Ishikawa (cell line): ENCODE measurements around the gene GDF3.

Source experiments
- CEBPB ChIP-seq: IDR thresholded peaks from 2 replicates; pipeline ENCODE4 v1.6.1; 2012
- CREB1 ChIP-seq: IDR thresholded peaks from 2 replicates; pipeline ENCODE4 v1.6.1; 2012; ENCODE audit warnings: low read depth
- EGR1 ChIP-seq: IDR thresholded peaks from 2 replicates; pipeline ENCODE4 v1.6.1; 2012
- EP300 ChIP-seq: IDR thresholded peaks from 2 replicates; pipeline ENCODE4 v1.6.1; 2012; ENCODE audit warnings: borderline replicate concordance
- FOXM1 ChIP-seq: IDR thresholded peaks from 2 replicates; pipeline ENCODE4 v1.6.1; 2012; ENCODE audit warnings: low read depth, borderline replicate concordance
- MAX ChIP-seq: IDR thresholded peaks from 2 replicates; pipeline ENCODE4 v1.6.1; 2012
- NFIC ChIP-seq: IDR thresholded peaks from 2 replicates; pipeline ENCODE4 v1.6.1; 2012
- RAD21 ChIP-seq: IDR thresholded peaks from 2 replicates; pipeline ENCODE4 v1.6.1; 2012; ENCODE audit warnings: low read depth
- TAF1 ChIP-seq: IDR thresholded peaks from 2 replicates; pipeline ENCODE4 v1.6.1; 2012; ENCODE audit warnings: low read depth, mild to moderate bottlenecking
- TCF12 ChIP-seq: IDR thresholded peaks from 2 replicates; pipeline ENCODE4 v1.6.1; 2012; ENCODE audit warnings: low read depth
- TEAD4 ChIP-seq: IDR thresholded peaks from 2 replicates; pipeline ENCODE4 v1.6.1; 2012
- YY1 ChIP-seq: IDR thresholded peaks from 2 replicates; pipeline ENCODE4 v1.6.1; 2012; ENCODE audit warnings: low read depth
- ZBTB7A ChIP-seq: IDR thresholded peaks from 2 replicates; pipeline ENCODE4 v1.6.1; 2012; ENCODE audit warnings: low read depth
- TF ChIP-seq, protein P1 (sequence below): IDR thresholded peaks from 2 replicates; pipeline ENCODE4 v1.6.1; 2012; ENCODE audit warnings: low read depth, mild to moderate bottlenecking
- TF ChIP-seq, protein P2 (sequence below): IDR thresholded peaks from 2 replicates; pipeline ENCODE4 v1.6.1; 2012

GDF3 gene

DNA sequence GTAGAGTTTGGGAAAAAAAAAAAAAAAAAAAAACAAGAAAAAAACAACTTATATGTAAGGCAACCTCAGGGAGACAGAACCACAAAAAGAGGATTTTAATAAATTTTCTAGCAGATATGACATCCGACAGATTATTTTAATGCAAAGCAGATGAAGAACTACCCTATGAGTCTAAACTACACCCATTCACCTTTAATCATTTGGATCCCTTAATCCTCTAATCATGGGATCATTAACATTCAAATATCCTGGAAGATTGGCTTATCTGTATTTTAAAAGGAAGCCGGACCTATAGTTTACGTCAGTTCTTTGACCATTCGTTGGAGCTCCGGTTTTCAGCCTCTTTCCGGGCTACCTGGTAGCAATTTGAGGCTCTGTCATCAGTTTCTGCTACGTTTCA, 15.6 kb upstream of the GDF3 start, which contains the start of gene DPPA3:
DPPA3 (plus strand) TSS at position 301 of the 400 bp plus-strand sequence. CDS start 138 bp downstream, outside the sequence.
- no peak for TF ChIP-seq EGR1
- TF ChIP-seq, protein P1, sequence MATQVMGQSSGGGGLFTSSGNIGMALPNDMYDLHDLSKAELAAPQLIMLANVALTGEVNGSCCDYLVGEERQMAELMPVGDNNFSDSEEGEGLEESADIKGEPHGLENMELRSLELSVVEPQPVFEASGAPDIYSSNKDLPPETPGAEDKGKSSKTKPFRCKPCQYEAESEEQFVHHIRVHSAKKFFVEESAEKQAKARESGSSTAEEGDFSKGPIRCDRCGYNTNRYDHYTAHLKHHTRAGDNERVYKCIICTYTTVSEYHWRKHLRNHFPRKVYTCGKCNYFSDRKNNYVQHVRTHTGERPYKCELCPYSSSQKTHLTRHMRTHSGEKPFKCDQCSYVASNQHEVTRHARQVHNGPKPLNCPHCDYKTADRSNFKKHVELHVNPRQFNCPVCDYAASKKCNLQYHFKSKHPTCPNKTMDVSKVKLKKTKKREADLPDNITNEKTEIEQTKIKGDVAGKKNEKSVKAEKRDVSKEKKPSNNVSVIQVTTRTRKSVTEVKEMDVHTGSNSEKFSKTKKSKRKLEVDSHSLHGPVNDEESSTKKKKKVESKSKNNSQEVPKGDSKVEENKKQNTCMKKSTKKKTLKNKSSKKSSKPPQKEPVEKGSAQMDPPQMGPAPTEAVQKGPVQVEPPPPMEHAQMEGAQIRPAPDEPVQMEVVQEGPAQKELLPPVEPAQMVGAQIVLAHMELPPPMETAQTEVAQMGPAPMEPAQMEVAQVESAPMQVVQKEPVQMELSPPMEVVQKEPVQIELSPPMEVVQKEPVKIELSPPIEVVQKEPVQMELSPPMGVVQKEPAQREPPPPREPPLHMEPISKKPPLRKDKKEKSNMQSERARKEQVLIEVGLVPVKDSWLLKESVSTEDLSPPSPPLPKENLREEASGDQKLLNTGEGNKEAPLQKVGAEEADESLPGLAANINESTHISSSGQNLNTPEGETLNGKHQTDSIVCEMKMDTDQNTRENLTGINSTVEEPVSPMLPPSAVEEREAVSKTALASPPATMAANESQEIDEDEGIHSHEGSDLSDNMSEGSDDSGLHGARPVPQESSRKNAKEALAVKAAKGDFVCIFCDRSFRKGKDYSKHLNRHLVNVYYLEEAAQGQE: no peak
- no peak for TF ChIP-seq TEAD4
- TF ChIP-seq EP300: no peak
- no peak for TF ChIP-seq CEBPB
- no peak for TF ChIP-seq CREB1
- TF ChIP-seq FOXM1: no peak
- TF ChIP-seq, protein P2, sequence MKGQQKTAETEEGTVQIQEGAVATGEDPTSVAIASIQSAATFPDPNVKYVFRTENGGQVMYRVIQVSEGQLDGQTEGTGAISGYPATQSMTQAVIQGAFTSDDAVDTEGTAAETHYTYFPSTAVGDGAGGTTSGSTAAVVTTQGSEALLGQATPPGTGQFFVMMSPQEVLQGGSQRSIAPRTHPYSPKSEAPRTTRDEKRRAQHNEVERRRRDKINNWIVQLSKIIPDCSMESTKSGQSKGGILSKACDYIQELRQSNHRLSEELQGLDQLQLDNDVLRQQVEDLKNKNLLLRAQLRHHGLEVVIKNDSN: no peak
- TF ChIP-seq TCF12: no peak
- TF ChIP-seq NFIC: no peak
- no peak for TF ChIP-seq RAD21
- TF ChIP-seq MAX: no peak
- no peak for TF ChIP-seq YY1
- TF ChIP-seq TAF1: no peak

DNA sequence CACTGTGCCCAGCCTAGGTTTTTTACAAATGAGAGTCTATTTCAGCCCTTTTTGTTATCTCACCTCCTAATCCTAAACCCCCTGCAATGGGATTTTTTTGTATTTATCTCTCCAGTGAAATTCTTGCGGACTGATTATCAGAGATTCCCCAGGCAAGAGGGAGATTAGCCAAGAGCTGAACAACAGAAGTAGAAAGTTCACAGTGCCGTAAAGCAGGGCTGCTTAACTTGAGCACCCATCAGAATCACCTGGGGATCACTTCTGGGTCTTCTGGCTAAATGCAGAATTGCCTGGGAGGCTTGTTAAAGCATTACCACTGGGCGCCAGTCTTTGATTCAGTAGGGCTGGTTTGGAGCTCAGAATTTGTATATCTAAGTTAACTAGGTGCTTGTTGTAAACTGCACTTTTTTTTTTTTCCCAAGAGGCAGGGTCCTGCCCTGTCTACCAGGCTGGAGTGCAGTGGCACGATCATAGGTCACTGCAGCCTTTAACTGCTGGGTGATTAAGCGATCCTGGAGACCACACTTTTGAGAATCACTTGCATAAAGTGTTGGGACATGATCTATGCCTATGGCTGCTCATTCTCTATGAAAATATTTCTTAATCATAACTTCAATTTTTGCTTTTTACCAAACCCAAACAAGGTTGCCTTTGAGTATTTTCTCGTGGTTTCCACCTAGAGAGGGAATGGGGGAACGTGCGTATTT, 14.5 kb upstream of the GDF3 start:
- TF ChIP-seq CREB1 (no peak), ZBTB7A (no peak), FOXM1 (no peak), MAX (no peak), TCF12 (no peak), TAF1 (no peak), TEAD4 (no peak), NFIC (no peak), RAD21 (no peak), EGR1 (no peak), EP300 (no peak), YY1 (no peak)
- TF ChIP-seq, protein P1: no peak

DNA sequence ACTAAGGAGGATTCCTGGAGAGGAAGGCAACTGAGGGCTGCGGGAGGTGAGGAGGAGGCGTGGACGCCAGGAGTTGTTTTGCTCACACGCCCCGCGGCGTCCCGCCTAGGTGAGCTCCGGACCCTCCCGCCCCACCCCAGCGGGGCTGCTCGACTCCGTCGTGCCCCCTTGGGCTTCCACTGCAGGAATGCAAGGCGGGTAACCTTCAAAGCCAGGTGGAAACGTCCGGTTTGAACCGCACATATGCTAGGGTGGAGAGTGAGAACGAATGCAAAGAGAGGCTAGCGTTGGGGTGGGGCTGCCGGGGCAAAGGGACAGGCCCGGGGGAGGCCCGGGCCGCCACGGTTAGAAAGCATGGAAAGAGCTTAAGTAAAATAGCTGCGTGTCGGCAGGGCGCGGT, 10.3 kb upstream of the GDF3 start:
- no peak for TF ChIP-seq RAD21
- TF ChIP-seq EP300: no peak
- TF ChIP-seq, protein P1: no peak
- no peak for TF ChIP-seq ZBTB7A

- no peak for TF ChIP-seq EP300
- TF ChIP-seq TAF1: no peak
- no peak for TF ChIP-seq ZBTB7A
- TF ChIP-seq YY1: no peak
- TF ChIP-seq EGR1: no peak
- no peak for TF ChIP-seq NFIC
Observed at GRCh38 chr12:7695237-7695560, 376 bp downstream of the GDF3 start.

- TF ChIP-seq NFIC (no peak), EP300 (no peak), TEAD4 (no peak), TAF1 (no peak), CREB1 (no peak), ZBTB7A (no peak), RAD21 (no peak), MAX (no peak), CEBPB (no peak), FOXM1 (no peak), TCF12 (no peak), YY1 (no peak), EGR1 (no peak)
- TF ChIP-seq, protein P2: no peak
- TF ChIP-seq, protein P1: no peak
Observed at GRCh38 chr12:7694556-7695236, 879 bp downstream of the GDF3 start.
